A549 (cell line): ENCODE results near the gene ABHD11. TPM values are rescaled to one million over a fixed set of nuclear protein-coding genes. Genes with fewer than 3 reads are reported as not detected.

Experiments used
- ATAC-seq, 2 experiments: fragments of 200-7000 bp in 1 of 2; fragments of >200 bp in 1 of 2; cut with Nextera tagmentation in 1 of 2; cut with Tn5 transposase in 1 of 2; 3 replicates each; pipeline versions ENCODE4 v1.8.0 to v1.9.1; 2018 to 2020; ENCODE audit warnings: mild to moderate bottlenecking in 1 of 2, moderate library complexity in 1 of 2
- CTCF ChIA-PET: fragments of 300-600 bp; sonication (Branson Sonifier 250); formaldehyde crosslinking; extraction: SDS; loops from one replicate; lab custom pipeline; 2021; ENCODE audit warnings: antibody characterized with exemption, inconsistent platforms; lab: Yijun Ruan, JAX
- POLR2A ChIA-PET: fragments of 350-600 bp; formaldehyde crosslinking; extraction: SDS; loops from one replicate; lab custom pipeline; 2021; ENCODE audit warnings: antibody characterized with exemption, inconsistent platforms; lab: Yijun Ruan, JAX
- DNase-seq, 2 experiments: peaks; one replicate each; pipeline versions ENCODE4 v3.0.0 to v3.0.0-alpha.2; 2011 to 2016; ENCODE audit warnings: low read depth in 1 of 2, low spot score in 1 of 2
- FAIRE-seq: peaks from 2 replicates; lab custom pipeline; 2011; peaks lifted over from hg19 to GRCh38; lab: Jason Lieb, UNC
- H3K27ac ChIP-seq, 2 experiments: fragments of >200 bp; sonication (Bioruptor Twin); formaldehyde crosslinking; 3 replicates each; pipeline ENCODE4 v1.5.1; 2016 to 2017
- H3K4me1 ChIP-seq: fragments of >200 bp; sonication (Bioruptor Twin); formaldehyde crosslinking; 3 replicates; pipeline ENCODE4 v1.6.1; 2016
- H3K4me2 ChIP-seq: fragments of >200 bp; sonication (Bioruptor Twin); formaldehyde crosslinking; 3 replicates; pipeline ENCODE4 v1.6.1; 2016
- H3K4me3 ChIP-seq: fragments of >200 bp; sonication (Bioruptor Twin); formaldehyde crosslinking; 3 replicates; pipeline ENCODE4 v1.5.1; 2016
- H3K9me3 ChIP-seq: fragments of >200 bp; sonication (Bioruptor Twin); formaldehyde crosslinking; 3 replicates; pipeline ENCODE4 v1.6.1; 2016
- BHLHE40 ChIP-seq: IDR thresholded peaks from 2 replicates; pipeline ENCODE4 v1.6.1; 2012; ENCODE audit warnings: low read depth, low read length, inconsistent platforms
- CBX8 ChIP-seq: fragments of 200-600 bp; sonication (generic); IDR thresholded peaks from 2 replicates; pipeline ENCODE4 v1.6.1; 2016
- CHD4 ChIP-seq: fragments of 200-600 bp; sonication (generic); IDR thresholded peaks from 2 replicates; pipeline ENCODE4 v1.6.1; 2016; ENCODE audit warnings: antibody characterized with exemption, mild to moderate bottlenecking, borderline replicate concordance
- HEYL ChIP-seq: fragments of 250-450 bp; sonication (Bioruptor Pico); IDR thresholded peaks from 2 replicates; pipeline ENCODE4 v1.8.0; 2021; ENCODE audit warnings: mild to moderate bottlenecking, moderate library complexity
- JUN ChIP-seq, 2 experiments: fragments of >200 bp; sonication (Bioruptor Twin); formaldehyde crosslinking; IDR thresholded peaks; 2 replicates in 1 of 2; 3 replicates in 1 of 2; pipeline ENCODE4 v1.6.1; 2016 to 2017
- NR3C1 ChIP-seq: fragments of >200 bp; sonication (Bioruptor Twin); formaldehyde crosslinking; IDR thresholded peaks from 3 replicates; pipeline ENCODE4 v1.6.1; 2017
- PHF8 ChIP-seq: fragments of 200-600 bp; sonication (generic); IDR thresholded peaks from 2 replicates; pipeline ENCODE4 v1.6.1; 2016; ENCODE audit warnings: low read depth, mild to moderate bottlenecking, antibody characterized with exemption, moderate library complexity, borderline replicate concordance
- RCOR1 ChIP-seq: fragments of 150-350 bp; IDR thresholded peaks from 2 replicates; pipeline ENCODE4 v1.6.1; 2014; ENCODE audit warnings: antibody characterized with exemption, low read length, low read depth
- SMC3 ChIP-seq: fragments of >200 bp; sonication (Bioruptor Twin); formaldehyde crosslinking; IDR thresholded peaks from 3 replicates; pipeline ENCODE4 v1.6.1; 2018; ENCODE audit warnings: inconsistent platforms
- TP53 ChIP-seq: fragments of 250-450 bp; sonication (Bioruptor Pico); IDR thresholded peaks from 2 replicates; pipeline ENCODE4 v1.5.0; 2021; ENCODE audit warnings: mild to moderate bottlenecking, moderate library complexity
- WGBS: methylation state at CpG from one replicate; pipeline ENCODE4 v1.1.6; 2017; ENCODE audit errors: missing lambda C conversion rate; 5-methylcytosine and 5-hydroxymethylcytosine counted together
- polyA plus RNA-seq, 4 experiments: library from polyadenylated mRNA; depleted of rRNA in 3 of 4; stranded (reverse); fragments of >200 nt; fragmentation: RNase III in 1 of 4; extraction: RNeasy Plus Mini Kit Qiagen cat#74134 plus additional on column Dnase treatment in 1 of 4; gene quantifications; 2 replicates in 3 of 4; 3 replicates in 1 of 4; pipeline ENCODE4 v1.2.3, GENCODE V29; 2011 to 2017
- TF ChIP-seq, protein P1 (sequence below): IDR thresholded peaks from 2 replicates; pipeline ENCODE4 v1.6.1; 2012
- TF ChIP-seq, protein P2 (sequence below): fragments of 200-600 bp; sonication (generic); IDR thresholded peaks from 2 replicates; pipeline ENCODE4 v1.6.1; 2016; ENCODE audit warnings: antibody characterized with exemption, mild to moderate bottlenecking, moderate library complexity
- TF ChIP-seq, protein P3 (sequence below): IDR thresholded peaks from 2 replicates; pipeline ENCODE4 v1.6.1; 2012
- TF ChIP-seq, protein P4 (sequence below): fragments of 250-450 bp; sonication (Bioruptor Pico); IDR thresholded peaks from 2 replicates; pipeline ENCODE4 v1.5.0; 2021; ENCODE audit warnings: mild to moderate bottlenecking, moderate library complexity, borderline replicate concordance

The ABHD11 gene
- polyA plus RNA-seq, 2 of the 4 experiments (the other 2 are of a cell fraction), result 8.1 to 15.1 TPM

DNA sequence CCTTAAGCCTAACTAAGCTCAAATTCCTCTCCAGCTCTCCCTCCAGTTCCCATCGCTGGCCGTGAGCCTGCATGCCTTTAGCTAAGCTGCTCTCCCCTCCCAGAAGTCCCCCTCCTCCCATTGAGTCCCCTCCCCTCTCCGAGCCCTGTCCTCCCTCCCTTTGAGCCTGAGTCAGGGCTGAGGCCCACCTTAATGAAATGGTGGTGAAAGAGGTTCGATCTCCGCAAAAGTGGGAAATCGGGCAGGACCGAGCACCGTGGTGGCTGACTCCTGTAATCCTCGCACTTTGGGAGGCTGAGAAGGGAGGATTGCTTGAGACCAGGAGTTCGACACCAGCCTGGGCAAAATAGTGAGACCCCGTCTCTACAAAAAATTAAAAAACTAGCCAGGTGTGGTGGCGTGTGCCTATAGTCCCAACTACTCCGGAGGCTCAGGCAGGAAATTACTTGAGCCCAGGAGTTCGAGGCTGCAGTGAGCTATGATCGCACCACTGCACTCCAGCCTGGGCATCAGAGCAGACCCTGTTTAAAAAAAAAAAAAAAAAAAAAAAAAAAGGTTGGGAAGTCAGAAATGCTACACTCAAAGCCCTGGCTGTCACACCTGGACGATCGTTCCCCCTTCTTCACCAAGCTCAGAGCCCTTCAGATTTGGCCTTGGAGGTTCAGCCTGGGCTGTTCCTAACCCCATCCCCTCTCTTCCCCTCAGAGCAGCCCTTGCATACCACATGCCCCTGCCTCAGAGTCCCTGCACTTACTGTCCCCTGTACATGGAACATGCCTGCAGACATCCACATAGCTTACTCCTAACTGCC, 32.5 kb upstream of the ABHD11 start (continued):
- TF ChIP-seq SMC3, result no peak
- TF ChIP-seq, protein P1, sequence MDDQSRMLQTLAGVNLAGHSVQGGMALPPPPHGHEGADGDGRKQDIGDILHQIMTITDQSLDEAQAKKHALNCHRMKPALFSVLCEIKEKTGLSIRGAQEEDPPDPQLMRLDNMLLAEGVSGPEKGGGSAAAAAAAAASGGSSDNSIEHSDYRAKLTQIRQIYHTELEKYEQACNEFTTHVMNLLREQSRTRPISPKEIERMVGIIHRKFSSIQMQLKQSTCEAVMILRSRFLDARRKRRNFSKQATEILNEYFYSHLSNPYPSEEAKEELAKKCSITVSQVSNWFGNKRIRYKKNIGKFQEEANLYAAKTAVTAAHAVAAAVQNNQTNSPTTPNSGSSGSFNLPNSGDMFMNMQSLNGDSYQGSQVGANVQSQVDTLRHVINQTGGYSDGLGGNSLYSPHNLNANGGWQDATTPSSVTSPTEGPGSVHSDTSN, result no peak
- TF ChIP-seq HEYL (CRISPR knock-in tag), result no peak
- no peak for TF ChIP-seq PHF8
- no peak for TF ChIP-seq CBX8
- TF ChIP-seq NR3C1, result no peak

DNA sequence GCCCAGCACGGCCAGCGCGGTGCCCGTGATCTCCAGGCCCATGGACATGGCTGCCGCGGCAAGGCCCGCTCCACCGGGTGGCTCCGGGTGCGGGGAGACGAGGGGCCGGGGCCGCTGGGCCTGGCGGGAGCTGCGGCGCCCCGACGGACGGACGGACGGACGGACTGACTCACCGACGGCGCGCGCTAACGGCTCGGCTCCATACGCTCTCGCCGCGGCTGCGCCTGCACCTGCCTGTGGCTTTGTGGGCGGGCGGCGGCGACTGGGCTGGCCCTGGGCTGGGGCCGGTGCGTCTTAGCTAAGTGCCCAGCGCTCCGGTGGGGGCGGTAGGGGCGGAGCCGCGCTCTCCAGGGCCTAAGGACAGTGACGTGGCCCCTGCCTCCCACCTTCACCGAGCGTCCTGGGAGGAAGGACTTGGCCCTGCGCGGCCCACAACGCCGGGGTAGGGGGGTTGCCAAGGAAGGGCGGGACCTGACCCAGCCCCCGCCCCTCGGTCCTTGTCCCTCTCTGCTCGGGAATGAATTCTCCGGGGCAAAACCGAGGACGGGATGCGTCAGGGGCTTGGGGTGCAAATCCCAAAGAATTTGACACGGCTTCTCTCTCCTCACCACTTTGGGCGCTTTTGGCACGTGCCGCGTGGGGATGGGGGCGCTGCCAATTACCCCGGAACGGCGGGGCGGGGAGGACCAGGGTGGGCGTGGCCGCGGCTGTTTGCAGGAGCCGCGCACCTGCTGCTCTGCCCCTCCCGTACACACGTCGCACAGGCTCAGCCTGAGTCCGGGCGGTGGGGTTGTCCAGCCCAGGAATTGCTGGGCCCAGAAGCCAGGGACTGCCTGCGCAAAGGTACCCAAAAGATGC, 31.6 kb upstream of the ABHD11 start, which contains the start of gene CLDN3:
TSS of gene CLDN3 (minus strand) at position 269 of the 858 bp plus-strand sequence. CDS start at position 48, 221 bp downstream.
- 17% methylated on average over 7 of the region's 82 CpGs for WGBS
- H3K27ac ChIP-seq, result peak within 1 kb of the TSS; percentile 32 to 84; a peak in 5 of 6 replicates
- CTCF ChIA-PET, result interaction anchor here (0.9 to 1.3 kb wide), 2 partner anchors 14 to 35 kb away, joined by 3 read pairs; no protein-coding TSS in a partner anchor
- no peak for FAIRE-seq
- peak; percentile 51 to 74 for DNase-seq
- H3K4me3 ChIP-seq, result peak within 1 kb of the TSS; percentile 51
- H3K4me1 ChIP-seq, result peaks cover 11% of the 10 kb centered on the region
- H3K4me2 ChIP-seq, result peak within 1 kb of the TSS; percentile 71
- H3K9me3 ChIP-seq, result no peaks in the 10 kb centered on the region
- POLR2A ChIA-PET, result interaction anchor here (0.6 kb wide), 1 partner anchor 94 kb away, joined by 3 read pairs; no protein-coding TSS in a partner anchor
- peak; percentile 35; the same call in 1 of the 2 replicates for TF ChIP-seq BHLHE40
- TF ChIP-seq, protein P2, sequence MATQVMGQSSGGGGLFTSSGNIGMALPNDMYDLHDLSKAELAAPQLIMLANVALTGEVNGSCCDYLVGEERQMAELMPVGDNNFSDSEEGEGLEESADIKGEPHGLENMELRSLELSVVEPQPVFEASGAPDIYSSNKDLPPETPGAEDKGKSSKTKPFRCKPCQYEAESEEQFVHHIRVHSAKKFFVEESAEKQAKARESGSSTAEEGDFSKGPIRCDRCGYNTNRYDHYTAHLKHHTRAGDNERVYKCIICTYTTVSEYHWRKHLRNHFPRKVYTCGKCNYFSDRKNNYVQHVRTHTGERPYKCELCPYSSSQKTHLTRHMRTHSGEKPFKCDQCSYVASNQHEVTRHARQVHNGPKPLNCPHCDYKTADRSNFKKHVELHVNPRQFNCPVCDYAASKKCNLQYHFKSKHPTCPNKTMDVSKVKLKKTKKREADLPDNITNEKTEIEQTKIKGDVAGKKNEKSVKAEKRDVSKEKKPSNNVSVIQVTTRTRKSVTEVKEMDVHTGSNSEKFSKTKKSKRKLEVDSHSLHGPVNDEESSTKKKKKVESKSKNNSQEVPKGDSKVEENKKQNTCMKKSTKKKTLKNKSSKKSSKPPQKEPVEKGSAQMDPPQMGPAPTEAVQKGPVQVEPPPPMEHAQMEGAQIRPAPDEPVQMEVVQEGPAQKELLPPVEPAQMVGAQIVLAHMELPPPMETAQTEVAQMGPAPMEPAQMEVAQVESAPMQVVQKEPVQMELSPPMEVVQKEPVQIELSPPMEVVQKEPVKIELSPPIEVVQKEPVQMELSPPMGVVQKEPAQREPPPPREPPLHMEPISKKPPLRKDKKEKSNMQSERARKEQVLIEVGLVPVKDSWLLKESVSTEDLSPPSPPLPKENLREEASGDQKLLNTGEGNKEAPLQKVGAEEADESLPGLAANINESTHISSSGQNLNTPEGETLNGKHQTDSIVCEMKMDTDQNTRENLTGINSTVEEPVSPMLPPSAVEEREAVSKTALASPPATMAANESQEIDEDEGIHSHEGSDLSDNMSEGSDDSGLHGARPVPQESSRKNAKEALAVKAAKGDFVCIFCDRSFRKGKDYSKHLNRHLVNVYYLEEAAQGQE, result no peak
- TF ChIP-seq JUN (IDR thresholded peaks at IDR 0.05), result peak in 1 of 2 experiments; percentile 34; a peak in 1 of 5 replicates
- TF ChIP-seq, protein P3, sequence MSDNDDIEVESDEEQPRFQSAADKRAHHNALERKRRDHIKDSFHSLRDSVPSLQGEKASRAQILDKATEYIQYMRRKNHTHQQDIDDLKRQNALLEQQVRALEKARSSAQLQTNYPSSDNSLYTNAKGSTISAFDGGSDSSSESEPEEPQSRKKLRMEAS, result peak; percentile 45
- no peak for TF ChIP-seq CHD4
- peak; percentile 91 for ATAC-seq

DNA sequence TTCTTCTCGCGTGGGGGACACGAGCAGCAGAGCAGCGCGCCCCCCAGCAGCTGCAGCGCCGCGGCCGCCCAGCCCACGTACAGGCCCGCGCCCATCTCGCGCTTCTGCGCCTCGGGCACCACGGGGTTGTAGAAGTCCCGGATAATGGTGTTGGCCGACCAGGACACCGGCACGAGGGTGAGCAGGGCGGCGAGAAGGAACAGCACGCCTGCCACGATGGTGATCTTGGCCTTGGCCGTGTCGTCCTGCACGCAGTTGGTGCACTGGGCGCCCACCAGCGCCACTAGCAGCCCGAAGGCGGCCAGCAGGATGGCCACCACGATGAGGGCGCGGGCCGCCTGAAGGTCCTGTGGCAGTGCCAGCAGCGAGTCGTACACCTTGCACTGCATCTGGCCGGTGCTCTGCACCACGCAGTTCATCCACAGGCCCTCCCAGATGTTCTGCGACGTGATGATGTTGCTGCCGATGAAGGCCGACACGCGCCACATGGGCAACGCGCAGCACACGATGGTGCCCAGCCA, 30.9 kb upstream of the ABHD11 start:
- FAIRE-seq (no peak), ATAC-seq (peak in 1 of 2 experiments; percentile 5; a peak in 2 of 6 replicates), DNase-seq (no peak)
- WGBS, result 95% methylated on average over 38 of the region's 49 CpGs
- Histone ChIP-seq H3K4me3 (peak overlapping the region; percentile 51), H3K27ac (peak overlapping the region; percentile 32 to 84; a peak in 5 of 6 replicates), H3K9me3 (no peaks in the 10 kb centered on the region), H3K4me1 (peaks cover 7% of the 10 kb centered on the region; the same call in 2 of the 3 replicates), H3K4me2 (peak overlapping the region; percentile 71)
- TF ChIP-seq CHD4 (no peak), SMC3 (no peak), TP53 (CRISPR knock-in tag) (no peak), RCOR1 (no peak)
- TF ChIP-seq, protein P4, sequence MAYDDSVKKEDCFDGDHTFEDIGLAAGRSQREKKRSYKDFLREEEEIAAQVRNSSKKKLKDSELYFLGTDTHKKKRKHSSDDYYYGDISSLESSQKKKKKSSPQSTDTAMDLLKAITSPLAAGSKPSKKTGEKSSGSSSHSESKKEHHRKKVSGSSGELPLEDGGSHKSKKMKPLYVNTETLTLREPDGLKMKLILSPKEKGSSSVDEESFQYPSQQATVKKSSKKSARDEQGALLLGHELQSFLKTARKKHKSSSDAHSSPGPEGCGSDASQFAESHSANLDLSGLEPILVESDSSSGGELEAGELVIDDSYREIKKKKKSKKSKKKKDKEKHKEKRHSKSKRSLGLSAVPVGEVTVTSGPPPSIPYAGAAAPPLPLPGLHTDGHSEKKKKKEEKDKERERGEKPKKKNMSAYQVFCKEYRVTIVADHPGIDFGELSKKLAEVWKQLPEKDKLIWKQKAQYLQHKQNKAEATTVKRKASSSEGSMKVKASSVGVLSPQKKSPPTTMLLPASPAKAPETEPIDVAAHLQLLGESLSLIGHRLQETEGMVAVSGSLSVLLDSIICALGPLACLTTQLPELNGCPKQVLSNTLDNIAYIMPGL, result no peak
- TF ChIP-seq, protein P2, result no peak
- POLR2A ChIA-PET, result no interaction called here
- CTCF ChIA-PET, result interaction anchor here (0.9 kb wide), 1 partner anchor 14 kb away, joined by 3 read pairs; no protein-coding TSS in a partner anchor
